Gastrocnemius medialis (tissue), 4 donors: ENCODE results near the gene HERC4.

Source experiments
- CTCF ChIP-seq, 5 experiments: fragments of 450-650 bp in 3 of 5; fragments of 200-600 bp in 2 of 5; sonication (generic) in 2 of 5; IDR thresholded peaks in 4 of 5; conservative IDR thresholded peaks in 1 of 5; 1 replicate in 4 of 5; 2 replicates in 1 of 5; pipeline ENCODE4 v1.5.1; 2016 to 2019; ENCODE audit warnings: antibody characterized with exemption in 5 of 5, mild to moderate bottlenecking in 3 of 5, moderate library complexity in 3 of 5
- POLR2A ChIP-seq, 2 donors: fragments of 450-650 bp; IDR thresholded peaks; one replicate each; pipeline ENCODE4 v1.6.1; 2017; ENCODE audit warnings: antibody characterized with exemption in 2 of 2, mild to moderate bottlenecking in 2 of 2, moderate library complexity in 2 of 2

- TF ChIP-seq POLR2A (IDR thresholded peaks at IDR 0.05) (no peak), CTCF (IDR thresholded peaks at IDR 0.05 in 4 of 5, conservative IDR thresholded peaks at IDR 0.05 in 1 of 5) (no peak)
These were observed 1.9 kb upstream of the HERC4 start for GRCh38 chr10:68077026-68077425.
